H1 (cell line): ENCODE measurements around the gene METTL9. TPM values are rescaled to one million over a fixed set of nuclear protein-coding genes. Genes with fewer than 3 reads are reported as not detected.

Source experiments
- CTCF ChIA-PET: fragments of 300-600 bp; sonication (Branson Sonifier 250); formaldehyde crosslinking; loops from one replicate; lab custom pipeline; 2021; ENCODE audit not compliant: partially characterized antibody; lab: Charles Lee
- POLR2A ChIA-PET: fragments of 300-600 bp; sonication (Branson Sonifier 250); formaldehyde crosslinking; loops from one replicate; lab custom pipeline; 2021; ENCODE audit warnings: inconsistent platforms; ENCODE audit not compliant: partially characterized antibody; lab: Charles Lee
- DNase-seq, 2 experiments: peaks; one replicate each; pipeline versions ENCODE4 v3.0.0 to v3.0.0-alpha.2; 2010 to 2022; ENCODE audit warnings: low spot score in 2 of 2, low read depth in 1 of 2, mixed read lengths in 1 of 2
- FAIRE-seq: peaks from 2 replicates; lab custom pipeline; 2011; peaks lifted over from hg19 to GRCh38; lab: Jason Lieb, UNC
- H2AFZ ChIP-seq: 2 replicates; pipeline ENCODE4 v1.8.1; 2012; ENCODE audit warnings: low read length, inconsistent platforms
- H2AK5ac ChIP-seq: 2 replicates; pipeline ENCODE4 v1.6.1; 2013; ENCODE audit warnings: low read depth, low read length
- H2BK120ac ChIP-seq: replicated peaks from 2 replicates; pipeline ENCODE3; 2013; ENCODE audit warnings: low read depth, low read length, inconsistent platforms
- H2BK12ac ChIP-seq: 2 replicates; pipeline ENCODE4 v1.6.1; 2013; ENCODE audit warnings: low read depth, low read length
- H2BK15ac ChIP-seq: 2 replicates; pipeline ENCODE4 v1.6.1; 2013; ENCODE audit warnings: low read length
- H2BK20ac ChIP-seq: 2 replicates; pipeline ENCODE4 v1.6.1; 2013; ENCODE audit warnings: low read length
- H2BK5ac ChIP-seq: 2 replicates; pipeline ENCODE4 v1.6.1; 2013; ENCODE audit warnings: low read depth, low read length
- H3K14ac ChIP-seq: 2 replicates; pipeline ENCODE4 v1.6.1; 2013; ENCODE audit warnings: inconsistent platforms; ENCODE audit not compliant: insufficient read length
- H3K18ac ChIP-seq: 2 replicates; pipeline ENCODE4 v1.6.1; 2013; ENCODE audit warnings: low read length; ENCODE audit errors: extremely low read depth
- H3K23ac ChIP-seq: 2 replicates; pipeline ENCODE4 v1.6.1; 2013; ENCODE audit warnings: inconsistent platforms; ENCODE audit not compliant: insufficient read length
- H3K23me2 ChIP-seq: 2 replicates; pipeline ENCODE4 v1.6.1; 2013; ENCODE audit warnings: low read depth, low read length
- H3K27ac ChIP-seq: 2 replicates; pipeline ENCODE4 v1.6.1; 2011; ENCODE audit warnings: low read depth, low read length, inconsistent platforms
- H3K27me3 ChIP-seq, 4 experiments: replicated peaks in 1 of 4; 1 replicate in 1 of 4; 2 replicates in 3 of 4; pipeline versions ENCODE4 v1.6.1 to v1.8.1; 2011 to 2013; ENCODE audit warnings: low read length in 3 of 4, mild to moderate bottlenecking in 3 of 4, inconsistent platforms in 2 of 4, mixed read lengths in 2 of 4, moderate library complexity in 1 of 4; ENCODE audit not compliant: control insufficient read depth in 3 of 4, insufficient read depth in 3 of 4; ENCODE audit errors: extremely low read depth in 1 of 4
- H3K36me3 ChIP-seq, 4 experiments: 2 replicates each; pipeline versions ENCODE4 v1.6.1 to v1.8.1; 2011 to 2013; ENCODE audit warnings: mild to moderate bottlenecking in 4 of 4, low read length in 3 of 4, moderate library complexity in 2 of 4, control low read depth in 1 of 4, inconsistent platforms in 1 of 4; ENCODE audit not compliant: insufficient read depth in 4 of 4, control insufficient read depth in 2 of 4
- H3K4ac ChIP-seq: replicated peaks from 2 replicates; pipeline ENCODE3; 2013; ENCODE audit warnings: low read length, low read depth, mixed read lengths, inconsistent platforms; ENCODE audit not compliant: insufficient read length
- H3K4me1 ChIP-seq, 4 experiments: replicated peaks in 1 of 4; 1 replicate in 1 of 4; 2 replicates in 3 of 4; pipeline versions ENCODE4 v1.6.1 to v1.8.1; 2011 to 2013; ENCODE audit warnings: low read length in 3 of 4, inconsistent platforms in 2 of 4, mixed read lengths in 1 of 4; ENCODE audit not compliant: insufficient read depth in 4 of 4, control insufficient read depth in 3 of 4
- H3K4me2 ChIP-seq, 2 experiments: 2 replicates each; pipeline versions ENCODE4 v1.6.1 to v1.8.1; 2011 to 2013; ENCODE audit warnings: low read depth in 2 of 2, low read length in 2 of 2, control low read depth in 1 of 2, inconsistent platforms in 1 of 2, mild to moderate bottlenecking in 1 of 2; ENCODE audit not compliant: insufficient read depth in 1 of 2
- H3K4me3 ChIP-seq, 4 experiments: fragments of 200-600, 300-600 bp in 1 of 4; sonication (generic), shearing (Covaris generic), sonication (Bioruptor Twin) in 1 of 4; 2 replicates each; pipeline versions ENCODE4 v1.5.1 to v1.8.1; 2011 to 2016; ENCODE audit warnings: low read length in 4 of 4, low read depth in 3 of 4, control low read depth in 2 of 4, inconsistent platforms in 2 of 4, mild to moderate bottlenecking in 2 of 4, mixed read lengths in 1 of 4, moderate library complexity in 1 of 4; ENCODE audit not compliant: insufficient read depth in 2 of 4; ENCODE audit errors: extremely low read depth in 1 of 4
- H3K56ac ChIP-seq: replicated peaks from 2 replicates; pipeline ENCODE3; 2013; ENCODE audit warnings: low read depth, mild to moderate bottlenecking, mixed read lengths, low read length, inconsistent platforms; ENCODE audit not compliant: insufficient read length
- H3K79me1 ChIP-seq: 2 replicates; pipeline ENCODE4 v1.6.1; 2013; ENCODE audit warnings: low read depth, low read length, control low read depth
- H3K79me2 ChIP-seq, 2 experiments: 2 replicates each; pipeline versions ENCODE4 v1.6.1 to v1.8.1; 2012 to 2013; ENCODE audit warnings: low read length in 2 of 2, mild to moderate bottlenecking in 2 of 2, inconsistent platforms in 1 of 2; ENCODE audit not compliant: insufficient read depth in 2 of 2, control insufficient read depth in 1 of 2
- H3K9ac ChIP-seq, 4 experiments: replicated peaks in 1 of 4; 1 replicate in 1 of 4; 2 replicates in 3 of 4; pipeline versions ENCODE4 v1.6.1 to v1.8.1; 2011 to 2013; ENCODE audit warnings: low read depth in 3 of 4, low read length in 3 of 4, control low read depth in 2 of 4, mild to moderate bottlenecking in 2 of 4, moderate library complexity in 2 of 4, inconsistent platforms in 1 of 4; ENCODE audit errors: extremely low read depth in 1 of 4
- H3K9me3 ChIP-seq, 2 experiments: 2 replicates each; pipeline versions ENCODE4 v1.6.1 to v1.8.1; 2012 to 2013; ENCODE audit warnings: mild to moderate bottlenecking in 2 of 2, moderate library complexity in 2 of 2, control low read depth in 1 of 2, inconsistent platforms in 1 of 2, low read depth in 1 of 2, low read length in 1 of 2, mixed read lengths in 1 of 2; ENCODE audit not compliant: insufficient read depth in 2 of 2
- H4K20me1 ChIP-seq, 2 experiments: replicated peaks in 1 of 2; 2 replicates each; pipeline versions ENCODE3 to v1.8.1; 2011 to 2013; ENCODE audit warnings: inconsistent platforms in 2 of 2, low read length in 2 of 2, mild to moderate bottlenecking in 1 of 2; ENCODE audit not compliant: insufficient read depth in 2 of 2, control insufficient read depth in 1 of 2
- H4K5ac ChIP-seq: 2 replicates; pipeline ENCODE4 v1.6.1; 2013; ENCODE audit warnings: low read length, low read depth, mixed read lengths, inconsistent platforms; ENCODE audit not compliant: insufficient read length
- H4K8ac ChIP-seq: 2 replicates; pipeline ENCODE4 v1.8.0; 2013; ENCODE audit warnings: mild to moderate bottlenecking, moderate library complexity, low read length, inconsistent platforms; ENCODE audit not compliant: insufficient read depth; ENCODE audit errors: extremely low read depth
- H4K91ac ChIP-seq: replicated peaks from 2 replicates; pipeline ENCODE3; 2013; ENCODE audit warnings: low read length, mixed read lengths, inconsistent platforms; ENCODE audit not compliant: insufficient read length
- ASH2L ChIP-seq: fragments of 200-600, 300-600 bp; sonication (generic); IDR thresholded peaks from one replicate; pipeline ENCODE4 v1.7.1; 2017; ENCODE audit warnings: low read length
- BACH1 ChIP-seq: IDR thresholded peaks from 2 replicates; pipeline ENCODE4 v1.6.1; 2012; ENCODE audit warnings: low read length, improper control_type of control experiment
- CTCF ChIP-seq, 3 experiments: IDR thresholded peaks; 1 replicate in 2 of 3; 2 replicates in 1 of 3; pipeline versions ENCODE4 v1.5.1 to v1.6.1; 2011; ENCODE audit warnings: low read length in 3 of 3, mild to moderate bottlenecking in 3 of 3, inconsistent platforms in 2 of 3, low read depth in 1 of 3, moderate library complexity in 1 of 3; ENCODE audit not compliant: insufficient read depth in 1 of 3; ENCODE audit errors: control extremely low read depth in 1 of 3
- GABPA ChIP-seq: IDR thresholded peaks from 2 replicates; pipeline ENCODE4 v1.6.1; 2011; ENCODE audit warnings: mild to moderate bottlenecking, low read length, moderate library complexity, borderline replicate concordance; ENCODE audit not compliant: insufficient read depth
- HDAC6 ChIP-seq: IDR thresholded peaks from one replicate; pipeline ENCODE4 v1.7.1; 2012; ENCODE audit warnings: low read depth, mild to moderate bottlenecking, inconsistent platforms, low read length, moderate library complexity
- KDM4A ChIP-seq: IDR thresholded peaks from one replicate; pipeline ENCODE4 v1.7.1; 2012; ENCODE audit warnings: low read depth, mild to moderate bottlenecking, moderate library complexity, low read length, inconsistent platforms; ENCODE audit not compliant: severe bottlenecking
- KDM5A ChIP-seq: fragments of 200-600 bp; IDR thresholded peaks from 2 replicates; pipeline ENCODE4 v1.7.1; 2012; ENCODE audit warnings: mild to moderate bottlenecking, low read length, inconsistent platforms, mixed read lengths
- NRF1 ChIP-seq: IDR thresholded peaks from 2 replicates; pipeline ENCODE4 v1.6.1; 2011; ENCODE audit warnings: mild to moderate bottlenecking, low read depth, low read length, improper control_type of control experiment
- SIN3A ChIP-seq, 2 experiments: IDR thresholded peaks in 1 of 2; conservative IDR thresholded peaks in 1 of 2; 2 replicates each; pipeline ENCODE4 v1.6.1; 2011 to 2012; ENCODE audit warnings: low read length in 2 of 2, improper control_type of control experiment in 1 of 2, low read depth in 1 of 2, mild to moderate bottlenecking in 1 of 2
- SP1 ChIP-seq: IDR thresholded peaks from 2 replicates; pipeline ENCODE4 v1.6.1; 2011; ENCODE audit warnings: low read depth, low read length
- SRF ChIP-seq: IDR thresholded peaks from 2 replicates; pipeline ENCODE4 v1.6.1; 2011; ENCODE audit warnings: mild to moderate bottlenecking, low read depth, low read length, moderate library complexity
- TCF12 ChIP-seq: IDR thresholded peaks from 2 replicates; pipeline ENCODE4 v1.6.1; 2011; ENCODE audit warnings: low read depth, mild to moderate bottlenecking, low read length
- WGBS, 2 experiments: shearing (Covaris generic) in 1 of 2; methylation state at CpG; one replicate each; pipeline versions ENCODE4 v1.1.6 to v1.1.7; 2013 to 2015; ENCODE audit warnings: low lambda C conversion rate in 2 of 2, mixed read lengths in 2 of 2, inconsistent platforms in 1 of 2, low coverage in 1 of 2, missing lambda C conversion rate in 1 of 2; ENCODE audit not compliant: insufficient replicate concordance in 2 of 2, insufficient coverage in 1 of 2, insufficient read length in 1 of 2; ENCODE audit errors: extremely low coverage in 1 of 2, missing lambda C conversion rate in 1 of 2; 5-methylcytosine and 5-hydroxymethylcytosine counted together
- polyA plus RNA-seq, 7 experiments: library from polyadenylated mRNA; depleted of rRNA in 3 of 7; stranded (reverse) in 5 of 7; unstranded in 2 of 7; fragments of >200 nt in 5 of 7; fragments of 200-250 nt in 2 of 7; gene quantifications; 1 replicate in 5 of 7; 2 replicates in 1 of 7; 4 replicates in 1 of 7; pipeline versions ENCODE4 v1.2.1 to v1.2.3, GENCODE V29; 2011 to 2013; ENCODE audit warnings: missing spikeins in 2 of 7, mixed read lengths in 2 of 7
- total RNA-seq: library from RNA; stranded (reverse); fragmentation: NEBNext Ultra II Directional; extraction: Animal tissue kit (Norgen Biotek cat#: 25700); gene quantifications from 2 replicates; pipeline ENCODE4 v1.2.1, GENCODE V29; 2021

Gene METTL9
- total and polyA plus RNA-seq, 2 of the 8 experiments (the other 6 are each of a cell fraction or from before 2014, with no cell fraction given) = 45.4 to 112 TPM

GRCh38 chr16:21617607-21618006, 18.2 kb downstream of the METTL9 start:
- no peak overlapping the region for H2BK120ac ChIP-seq
- H2AFZ ChIP-seq = no peak overlapping the region
- WGBS, 2 experiments = 100% methylated on average over 3 of the region's 3 CpGs; no CpG with 5 or more reads in 1 of the 2 experiments
- H3K23me2 ChIP-seq = no peaks in the 10 kb centered on the region; the same call in 1 of the 2 replicates
- ChIA-PET POLR2A (interaction anchor here (0.8 to 1.8 kb wide), 2 partner anchors 9 to 13 kb away, joined by 4 to 5 read pairs; no protein-coding TSS in a partner anchor), CTCF (interaction anchor here (1.6 kb wide), 1 partner anchor 20 kb away, joined by 3 read pairs; no protein-coding TSS in a partner anchor)
- H3K23ac ChIP-seq = no peak overlapping the region
- no peaks in the 10 kb centered on the region for H3K27me3 ChIP-seq
- no peaks in the 10 kb centered on the region for H4K20me1 ChIP-seq
- H4K5ac ChIP-seq = no peak overlapping the region
- no peak overlapping the region for H2BK20ac ChIP-seq
- H3K9ac ChIP-seq = no peak overlapping the region
- H3K9me3 ChIP-seq = no peaks in the 10 kb centered on the region
- H3K79me2 ChIP-seq = peaks cover 0 to 45% of the 10 kb centered on the region in 2 experiments; a peak in 2 of 4 replicates
- no peak for FAIRE-seq
- no peak overlapping the region for H2BK5ac ChIP-seq
- DNase-seq = no peak
- no peak overlapping the region for H3K18ac ChIP-seq
- no peak overlapping the region for H3K4me3 ChIP-seq
- peaks cover 0 to 9% (median 3%) of the 10 kb centered on the region in 4 experiments; a peak in 2 of 8 replicates for H3K36me3 ChIP-seq
- H3K4me2 ChIP-seq = no peak overlapping the region
- H3K14ac ChIP-seq = no peak overlapping the region
- H3K4ac ChIP-seq = no peak overlapping the region
- H3K79me1 ChIP-seq = peaks cover 5% of the 10 kb centered on the region
- no peak overlapping the region for H4K91ac ChIP-seq
- H2BK12ac ChIP-seq = no peak overlapping the region
- H3K4me1 ChIP-seq = no peaks in the 10 kb centered on the region
- no peak overlapping the region for H4K8ac ChIP-seq
- H2AK5ac ChIP-seq = no peak overlapping the region
- no peak overlapping the region for H3K56ac ChIP-seq
- H2BK15ac ChIP-seq = no peak overlapping the region
- no peak overlapping the region for H3K27ac ChIP-seq
- TF ChIP-seq KDM5A = no peak
- no peak for TF ChIP-seq SIN3A (conservative IDR thresholded peaks at IDR 0.05 in 1 of 2, IDR thresholded peaks at IDR 0.05 in 1 of 2; ENCODE audit: low read depth in 1 of 2, low read length in 2 of 2)
- TF ChIP-seq NRF1 = no peak
- TF ChIP-seq HDAC6 = no peak
- TF ChIP-seq TCF12 = no peak
- no peak for TF ChIP-seq GABPA
- no peak for TF ChIP-seq SP1
- TF ChIP-seq KDM4A = no peak
- TF ChIP-seq BACH1 = no peak
- TF ChIP-seq SRF = no peak
- no peak for TF ChIP-seq CTCF (IDR thresholded peaks at IDR 0.05; ENCODE audit: control extremely low read depth in 1 of 3, insufficient read depth in 1 of 3, low read depth in 1 of 3, low read length in 3 of 3)
- TF ChIP-seq ASH2L = no peak
